ENCODE measurements around the gene KLK3.

Gene KLK3

DNA sequence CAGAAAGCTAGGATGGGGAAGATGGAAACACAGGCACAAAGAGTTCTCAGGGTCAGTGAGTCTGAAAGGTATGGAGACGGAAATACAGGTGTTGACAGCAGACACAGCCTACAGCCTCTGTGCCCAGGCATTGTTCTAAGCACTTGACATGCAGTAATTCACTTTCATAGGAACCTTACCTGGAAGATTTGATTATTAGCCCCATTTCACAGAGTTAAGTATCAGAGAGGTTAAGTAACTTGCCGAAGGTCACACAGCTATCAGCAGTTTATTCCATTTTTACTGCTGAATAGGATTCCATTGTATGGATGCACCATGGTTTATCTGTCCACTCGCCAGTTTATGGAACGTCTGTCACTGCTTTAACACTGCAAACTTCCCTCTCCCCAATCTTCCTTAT, 43.3 kb downstream of the KLK3 start:
- DNase-seq (ENCODE audit: low read depth in 3 of 3): no peak

DNA sequence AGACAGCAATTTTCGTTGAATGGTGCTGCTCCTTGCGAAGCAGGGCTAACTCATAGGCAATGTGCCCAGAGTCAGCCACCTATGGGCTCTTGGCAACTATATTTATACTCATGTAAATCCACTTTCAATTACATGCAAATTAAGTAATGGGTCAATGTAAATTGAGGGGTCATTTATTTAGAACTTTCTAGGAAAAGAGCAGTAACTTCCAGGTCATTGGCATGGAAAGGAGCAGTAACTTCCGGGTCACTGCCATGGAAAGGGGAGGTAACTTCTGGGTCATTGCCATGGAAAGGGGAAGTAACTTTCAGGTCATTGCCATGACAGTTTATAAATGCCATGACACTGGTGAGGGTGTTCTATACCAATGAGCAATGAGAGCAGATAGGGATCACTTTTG, 44.9 kb downstream of the KLK3 start:
- DNase-seq (ENCODE audit: low read depth in 3 of 3): no peak

DNA sequence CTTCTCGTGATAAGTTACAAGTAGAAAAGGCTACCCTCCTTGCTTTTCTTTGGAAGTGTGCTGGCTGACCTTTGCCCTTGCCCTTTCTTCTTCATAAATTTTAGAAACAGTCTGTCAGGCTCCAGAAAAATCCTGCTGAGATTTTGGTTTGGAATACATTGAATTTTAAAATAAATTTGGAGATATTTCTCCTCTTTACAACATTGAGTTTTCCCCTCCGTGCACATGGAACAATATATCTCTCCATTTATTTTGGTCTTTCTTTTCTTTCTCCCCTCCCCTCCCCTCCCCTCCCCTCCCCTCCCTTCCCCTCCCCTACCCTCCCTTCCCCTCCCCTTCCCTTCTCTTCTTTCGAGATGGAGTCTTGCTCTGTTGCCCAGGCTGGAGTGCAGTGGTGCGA, 47.9 kb downstream of the KLK3 start:
- DNase-seq (ENCODE audit: low read depth in 3 of 3): no peak

DNA sequence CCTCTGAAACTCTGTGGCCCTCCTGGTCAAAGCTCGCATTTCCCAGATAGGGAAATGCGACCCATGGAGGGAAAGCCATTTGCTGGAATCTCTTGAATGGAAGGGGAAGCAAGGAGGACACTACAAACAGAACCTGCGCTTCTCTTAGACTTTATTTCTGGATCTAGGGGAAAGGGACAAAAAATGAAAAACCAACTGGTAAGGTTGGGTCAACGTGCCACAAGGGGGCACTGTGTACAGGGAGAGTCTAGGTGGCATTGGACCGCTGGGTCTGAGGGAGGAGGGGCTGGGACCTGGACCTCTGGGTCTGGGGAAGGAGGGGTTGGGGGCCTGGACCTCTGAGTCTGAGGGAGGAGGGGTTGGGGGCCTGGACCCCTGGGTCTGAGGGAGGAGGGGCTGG, 51.5 kb downstream of the KLK3 start:
- DNase-seq (ENCODE audit: low read depth in 3 of 3): peak in 1 of 3 experiments; percentile 10

DNA sequence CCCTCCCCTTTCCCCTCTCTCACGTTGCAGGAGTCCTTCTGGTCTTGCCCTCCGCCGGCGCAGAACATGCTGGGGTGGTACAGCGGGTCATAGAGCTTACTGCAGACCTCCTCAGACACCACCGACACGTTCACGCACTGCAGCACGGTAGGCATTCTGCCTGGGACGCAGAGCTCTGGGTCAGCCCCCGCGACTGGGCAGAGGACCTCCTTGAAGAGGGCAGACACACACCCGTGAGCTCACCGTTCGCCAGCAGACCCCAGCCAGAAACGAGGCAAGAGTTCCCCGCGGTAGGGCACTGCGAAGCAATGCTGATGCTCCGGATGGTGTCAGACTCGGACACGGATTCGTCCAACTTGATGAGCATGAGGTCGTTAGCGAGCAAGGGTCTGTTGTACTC, 53.6 kb downstream of the KLK3 start:
- DNase-seq (ENCODE audit: low read depth in 3 of 3): no peak

DNA sequence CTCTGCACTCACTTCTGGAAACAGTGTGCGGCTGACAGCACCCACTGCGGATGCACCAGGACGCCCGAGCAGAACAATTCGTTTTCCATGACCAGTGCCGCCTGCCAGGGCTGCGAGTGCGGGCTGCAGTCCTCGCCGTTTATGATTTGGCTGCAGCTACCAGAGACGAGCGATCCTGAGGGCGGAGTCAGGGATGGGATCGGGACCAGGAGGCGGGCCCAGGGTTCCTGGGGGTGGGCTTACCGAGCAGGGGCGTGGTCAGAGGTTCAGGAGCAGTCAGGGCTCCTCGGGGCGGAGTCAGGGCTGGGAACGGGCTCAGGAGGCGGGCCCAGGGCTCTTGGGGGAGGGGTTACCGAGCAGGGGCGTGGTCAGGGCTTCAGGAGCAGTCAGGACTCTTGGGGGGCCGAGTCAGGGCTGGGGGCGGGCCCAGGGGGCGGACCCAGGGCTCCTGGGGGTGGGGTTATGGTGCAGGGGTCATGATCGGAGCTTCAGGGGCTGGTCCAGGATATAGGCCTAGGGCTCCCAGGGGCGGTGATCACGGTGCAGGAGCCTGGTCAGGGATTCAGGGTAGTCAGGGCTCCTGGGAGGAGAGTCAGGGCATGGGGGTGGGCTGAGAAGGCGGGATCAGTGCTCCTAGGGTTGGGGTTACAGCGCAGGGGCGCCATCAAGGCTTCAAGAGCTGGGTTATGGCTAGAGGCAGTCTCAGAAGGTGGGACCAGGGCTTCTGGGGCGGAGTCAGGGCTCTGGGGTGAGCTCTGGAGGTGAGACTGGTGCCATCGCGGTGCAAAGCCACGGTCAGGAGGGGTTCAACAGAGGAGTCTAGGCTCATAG, 54.7 kb downstream of the KLK3 start:
- peak in 1 of 3 experiments; percentile 7 for DNase-seq (ENCODE audit: low read depth in 3 of 3)
